Stimulated activated CD8-positive, alpha-beta memory T cell treated with anti-CD3 and anti-CD28 coated beads, Interleukin-12 subunit alpha, Interleukin-12 subunit beta, amount 100 ng/mL, for 24 hours (primary cell): ENCODE data around the gene TSSK6.

Source experiments
- DNase-seq: peaks from one replicate; pipeline ENCODE4 v3.0.0-alpha.2; 2020; ENCODE audit errors: extremely low read depth

The TSSK6 gene

DNA sequence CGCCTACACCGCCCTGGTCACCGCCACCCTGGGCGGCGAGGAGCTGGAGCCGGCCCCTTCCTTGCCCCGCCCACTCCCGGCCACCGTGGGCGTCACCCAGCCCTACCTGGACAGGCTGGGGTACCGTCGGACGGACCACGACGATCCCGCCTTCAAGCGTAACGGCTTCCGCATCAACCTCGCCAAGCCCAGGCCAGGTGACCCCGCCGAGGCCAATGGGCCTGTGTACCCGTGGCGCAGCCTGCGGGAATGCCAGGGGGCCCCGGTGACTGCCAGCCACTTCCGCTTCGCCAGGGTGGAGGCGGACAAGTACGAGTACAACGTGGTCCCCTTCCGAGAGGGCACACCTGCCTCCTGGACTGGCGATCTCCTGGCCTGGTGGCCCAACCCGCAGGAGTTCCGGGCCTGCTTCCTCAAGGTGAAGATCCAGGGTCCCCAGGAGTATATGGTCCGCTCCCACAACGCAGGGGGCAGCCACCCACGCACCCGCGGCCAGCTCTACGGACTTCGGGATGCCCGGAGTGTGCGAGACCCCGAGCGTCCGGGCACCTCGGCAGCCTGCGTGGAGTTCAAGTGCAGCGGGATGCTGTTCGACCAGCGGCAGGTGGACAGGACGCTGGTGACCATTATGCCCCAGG, 29.7 kb upstream of the TSSK6 start:
- DNase-seq = no peak

GRCh38 chr19:19544257-19544953, 29.1 kb upstream of the TSSK6 start:
- no peak for DNase-seq

- no peak for DNase-seq
Observed at GRCh38 chr19:19543640-19544039, 28.3 kb upstream of the TSSK6 start.

- no peak for DNase-seq
Observed at GRCh38 chr19:19543101-19543500, 27.8 kb upstream of the TSSK6 start.

- no peak for DNase-seq
Observed at GRCh38 chr19:19542507-19542906, 27.2 kb upstream of the TSSK6 start.

DNA sequence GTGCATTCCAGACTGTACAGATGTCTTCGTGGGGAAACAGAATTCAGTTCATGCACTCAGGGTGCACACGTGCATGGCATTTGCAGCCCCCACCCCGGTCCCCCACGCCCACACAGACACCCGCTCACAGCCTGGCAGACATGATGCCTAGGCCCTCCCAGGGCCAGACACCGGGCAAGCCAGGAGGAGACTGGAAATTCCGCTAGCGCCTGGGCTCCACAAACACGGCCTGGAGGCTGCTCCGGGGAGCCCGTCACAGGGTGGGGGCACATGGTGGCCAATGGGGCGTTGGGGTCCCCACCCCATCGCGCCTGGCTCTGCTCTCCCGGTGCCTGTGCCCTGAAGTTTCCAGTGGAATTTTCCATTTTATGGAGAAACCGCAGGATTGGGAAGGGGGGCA, 26.3 kb upstream of the TSSK6 start:
- no peak for DNase-seq

GRCh38 chr19:19540715-19541515, 25.6 kb upstream of the TSSK6 start:
- peak; percentile 51 for DNase-seq

GRCh38 chr19:19540064-19540714, 24.8 kb upstream of the TSSK6 start:
- DNase-seq = peak; percentile 49

DNA sequence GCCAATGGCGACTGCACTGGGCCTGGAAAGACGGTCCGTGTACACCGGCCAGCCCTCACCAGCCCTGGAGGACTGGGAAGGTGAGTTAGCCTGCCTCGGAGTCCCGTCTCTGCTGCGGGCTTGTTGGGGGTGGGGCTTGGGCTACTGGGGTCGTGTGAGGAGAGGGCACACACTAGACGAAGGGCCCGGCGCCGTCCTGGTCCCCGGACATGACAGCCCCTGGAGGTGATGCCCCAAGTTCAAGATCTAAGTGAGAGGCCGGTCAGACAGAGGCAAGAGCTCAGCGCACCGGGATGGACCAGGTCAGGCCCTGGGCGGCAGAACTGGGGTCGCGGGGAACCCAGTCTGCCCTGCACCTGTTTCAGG, 24.3 kb upstream of the TSSK6 start:
- no peak for DNase-seq

GRCh38 chr19:19538785-19539166, 23.4 kb upstream of the TSSK6 start:
- no peak for DNase-seq

- DNase-seq = no peak
Observed at GRCh38 chr19:19538061-19538784, 22.9 kb upstream of the TSSK6 start, which contains the start of gene CILP2. Gene CILP2 (plus strand): TSS chr19:19538265. CDS start chr19:19538350, 85 bp downstream.

- no peak for DNase-seq
Observed at GRCh38 chr19:19537075-19538048, 22.0 kb upstream of the TSSK6 start.

DNA sequence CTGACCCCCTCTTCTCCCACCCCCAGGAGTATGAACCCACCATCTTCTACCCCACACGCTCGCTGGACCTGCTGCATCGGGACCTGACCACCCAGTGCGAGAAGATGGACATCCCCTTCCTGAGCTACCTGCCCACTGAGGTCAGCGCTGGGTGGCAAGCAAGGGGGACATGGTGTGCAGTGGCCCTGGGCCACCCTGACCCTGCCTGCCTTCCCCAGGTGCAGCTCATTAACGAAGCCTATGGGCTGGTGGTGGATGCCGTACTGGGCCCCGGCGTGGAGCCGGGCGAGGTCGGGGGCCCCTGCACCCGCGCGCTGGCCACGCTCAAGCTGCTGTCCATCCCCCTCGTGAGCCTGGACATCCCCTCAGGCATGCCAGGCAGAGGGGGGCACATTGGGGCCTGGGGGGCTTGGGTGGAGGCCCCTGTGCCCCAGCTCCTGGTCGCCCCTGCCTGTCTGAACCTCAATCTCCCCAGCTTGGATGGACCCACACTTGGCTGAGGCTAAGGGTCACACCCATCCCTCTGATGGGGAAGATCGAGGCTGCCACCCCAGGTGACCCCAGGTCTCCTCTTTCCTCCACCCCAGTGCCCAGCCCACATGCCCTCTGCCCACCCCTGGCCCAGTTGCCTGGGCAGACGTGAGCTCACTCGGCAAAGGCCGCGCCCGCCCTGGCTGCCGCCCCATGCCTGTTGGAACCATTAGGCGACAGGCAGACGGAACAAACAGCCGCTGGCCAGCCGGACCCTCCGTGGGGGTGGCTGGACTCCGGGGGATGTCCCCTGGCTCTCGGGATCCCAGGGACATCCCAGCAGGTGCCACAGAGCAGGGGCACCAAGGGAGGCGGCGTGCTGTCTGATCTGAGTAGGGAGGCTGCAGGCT, 20.2 kb upstream of the TSSK6 start:
- DNase-seq = no peak

GRCh38 chr19:19534556-19535265, 19.4 kb upstream of the TSSK6 start:
- DNase-seq = no peak

- DNase-seq = no peak
Observed at GRCh38 chr19:19533841-19534240, 18.5 kb upstream of the TSSK6 start.

- DNase-seq = no peak
Observed at GRCh38 chr19:19532806-19533701, 17.7 kb upstream of the TSSK6 start.

DNA sequence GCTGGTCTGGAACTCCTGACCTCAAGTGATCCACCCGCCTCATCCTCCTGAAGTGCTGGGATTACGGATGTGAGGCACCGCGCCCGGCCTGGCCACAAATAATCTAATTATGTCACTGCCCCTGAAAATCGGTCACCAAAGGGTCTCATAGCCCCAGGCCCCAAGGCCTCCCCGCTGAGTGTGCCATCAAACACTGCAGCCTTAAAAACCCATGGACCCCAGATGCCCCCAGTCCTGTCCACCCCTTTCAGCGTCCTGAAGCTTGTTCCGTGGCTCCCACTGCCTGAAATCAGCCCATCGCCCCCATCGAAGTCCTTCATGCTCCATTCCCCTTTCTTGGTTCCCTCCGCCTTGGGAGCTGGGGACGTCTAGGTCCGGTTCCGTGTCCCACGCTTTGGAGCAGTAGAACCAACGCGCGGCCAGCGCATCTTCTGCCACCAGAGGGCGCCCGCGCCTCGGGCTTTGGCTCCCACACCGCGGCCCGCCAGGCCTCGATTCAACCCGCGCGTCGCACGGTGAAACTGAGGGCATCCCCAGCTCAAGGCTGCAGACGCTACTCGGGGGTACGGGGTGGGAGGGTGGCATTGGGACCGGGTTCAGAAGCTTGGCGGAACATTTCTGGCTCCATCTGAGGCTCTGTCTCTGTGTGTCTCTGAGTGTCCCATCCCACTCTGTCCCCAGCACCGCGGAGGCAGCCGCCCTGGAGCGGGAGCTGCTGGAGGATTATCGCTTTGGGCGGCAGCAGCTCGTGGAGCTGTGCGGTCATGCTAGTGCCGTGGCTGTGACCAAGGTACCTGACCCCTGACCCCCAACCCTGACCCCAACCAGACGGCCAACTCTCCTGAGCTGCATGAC, 16.8 kb upstream of the TSSK6 start:
- peak; percentile 62 for DNase-seq
